ENCODE measurements around the gene NPR3. TPM values are rescaled to one million over a fixed set of nuclear protein-coding genes. Genes with fewer than 3 reads are reported as not detected.
"Not testable (repeated sequence)": the region's sequence is repeated elsewhere in the genome, so short reads cannot be mapped to it uniquely, and the experiment has no call there.

The NPR3 gene
- total RNA-seq, 4 donors from 2014 or later = 25.4 to 45.1 (median 31.5) TPM

GRCh38 chr5:32794086-32794485 lies 83.0 kb downstream of the NPR3 start:
- 92 to 100% methylated on average over 1 of the region's 1 CpG for WGBS, 2 donors
- Histone ChIP-seq H3K4me3 (replicated peaks in 1 of 3) (no peak overlapping the region), H3K9me3 (no peaks in the 10 kb centered on the region), H3K36me3 (no peaks in the 10 kb centered on the region), H3K27me3 (no peaks in the 10 kb centered on the region), H3K27ac (no peak overlapping the region), H3K4me1 (no peaks in the 10 kb centered on the region)
- DNase-seq = peak; percentile 20 to 35
- intact Hi-C loops (cut with DNase I) = no loop called here
- TF ChIP-seq POLR2A (IDR thresholded peaks at IDR 0.05) (no peak), CTCF (IDR thresholded peaks at IDR 0.05) (peak in 2 of 6 experiments; percentile 25 to 29)

- Histone ChIP-seq H3K9me3 (no peaks in the 10 kb centered on the region), H3K4me1 (no peaks in the 10 kb centered on the region), H3K27ac (no peak overlapping the region), H3K4me3 (replicated peaks in 1 of 3) (no peak overlapping the region), H3K36me3 (no peaks in the 10 kb centered on the region), H3K27me3 (no peaks in the 10 kb centered on the region)
- DNase-seq = no peak
- TF ChIP-seq POLR2A (IDR thresholded peaks at IDR 0.05) (no peak), CTCF (IDR thresholded peaks at IDR 0.05) (no peak)
- intact Hi-C loops (cut with DNase I) = no loop called here
- 93% methylated on average over 7 of the region's 7 CpGs for WGBS, 2 donors
Observed at GRCh38 chr5:32802764-32803163, 91.6 kb downstream of the NPR3 start.

- intact Hi-C loops (cut with DNase I) = no loop called here
- H3K4me1 ChIP-seq = no peaks in the 10 kb centered on the region
Observed at GRCh38 chr5:32803656-32804055, 92.5 kb downstream of the NPR3 start.

GRCh38 chr5:32805462-32805861 lies 94.3 kb downstream of the NPR3 start:
- intact Hi-C loops (cut with DNase I) = not testable (repeated sequence)

More at GRCh38 chr5:32803656-32804055, 92.5 kb downstream of the NPR3 start:
- TF ChIP-seq POLR2A (IDR thresholded peaks at IDR 0.05) (no peak), CTCF (IDR thresholded peaks at IDR 0.05) (no peak)
- no peak overlapping the region for H3K27ac ChIP-seq
- no peaks in the 10 kb centered on the region for H3K36me3 ChIP-seq
- no peak for DNase-seq
- H3K9me3 ChIP-seq = no peaks in the 10 kb centered on the region
- no peak overlapping the region for H3K4me3 ChIP-seq (replicated peaks in 1 of 3)
- H3K27me3 ChIP-seq = no peaks in the 10 kb centered on the region
- WGBS, 2 donors = 80 to 88% methylated on average over 3 of the region's 3 CpGs

GRCh38 chr5:32805971-32806638 lies 95.0 kb downstream of the NPR3 start:
- no peak for DNase-seq
- no peak overlapping the region for H3K27ac ChIP-seq
- intact Hi-C loops (cut with DNase I) = no loop called here
- H3K4me1 ChIP-seq = peaks cover 9% of the 10 kb centered on the region in 2 donors
- TF ChIP-seq CTCF (IDR thresholded peaks at IDR 0.05) = no peak
- no peak for TF ChIP-seq POLR2A (IDR thresholded peaks at IDR 0.05)
- no peaks in the 10 kb centered on the region for H3K36me3 ChIP-seq
- H3K27me3 ChIP-seq = no peaks in the 10 kb centered on the region
- no peaks in the 10 kb centered on the region for H3K9me3 ChIP-seq
- no peak overlapping the region for H3K4me3 ChIP-seq (replicated peaks in 1 of 3)
- 29 to 34% methylated on average over 6 of the region's 6 CpGs for WGBS, 2 donors

More at GRCh38 chr5:32805462-32805861, 94.3 kb downstream of the NPR3 start:
- not testable (repeated sequence) for H3K9me3 ChIP-seq; H3K4me1 ChIP-seq; H3K4me3 ChIP-seq (replicated peaks in 1 of 3); H3K27ac ChIP-seq; DNase-seq; H3K36me3 ChIP-seq; H3K27me3 ChIP-seq
- WGBS, 2 donors = 93 to 97% methylated on average over 1 of the region's 1 CpG

All from thyroid gland (tissue), 4 donors.